Measurements from ENCODE around the gene SPPL3. TPM values are rescaled to one million over a fixed set of nuclear protein-coding genes. Genes with fewer than 3 reads are reported as not detected.

SPPL3 gene
- total and polyA plus RNA-seq, 10 donors = 9.0 to 76.9 (median 44.0) TPM

DNA sequence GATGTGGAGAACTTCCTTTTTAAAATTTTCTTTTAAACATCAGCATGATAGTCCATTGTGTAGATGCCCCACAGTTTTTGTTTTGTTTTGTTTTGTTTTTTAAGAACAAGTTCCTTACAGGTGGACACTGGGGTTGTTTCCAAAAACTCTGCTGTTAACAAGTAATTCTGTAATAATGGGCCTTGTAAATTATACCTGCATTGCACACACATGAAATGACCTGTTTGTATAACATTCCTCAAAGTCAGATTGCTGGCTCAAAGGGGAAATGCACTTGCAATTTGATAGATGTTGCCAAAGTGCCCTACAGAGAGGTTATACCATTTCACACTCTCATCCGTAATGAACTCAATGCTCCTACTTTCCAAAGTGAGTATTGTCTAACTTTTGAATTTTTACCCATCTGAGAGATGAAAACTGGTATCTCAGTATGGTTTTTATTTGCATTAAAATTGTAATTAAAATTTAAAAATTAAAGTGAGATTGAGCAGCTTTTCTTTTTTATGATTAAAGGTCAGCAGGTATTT lies 89.2 kb downstream of the SPPL3 start:
- no peak overlapping the region for H3K4me3 ChIP-seq
- no peaks in the 10 kb centered on the region for H3K9me3 ChIP-seq
- DNase-seq = no peak
- H3K27me3 ChIP-seq (replicated peaks in 1 of 7) = no peaks in the 10 kb centered on the region
- peaks cover 4 to 46% (median 21%) of the 10 kb centered on the region in 6 donors for H3K4me1 ChIP-seq
- intact Hi-C loops (cut with DNase I; ENCODE audit: low total_unique reads) = no loop called here
- peak overlapping the region in 2 of 8 donors; percentile 17 to 43 for H3K27ac ChIP-seq
- WGBS, 5 donors = 31 to 61% (median 41%) methylated on average over 1 of the region's 1 CpG
- peaks cover 0 to 9% (median 3%) of the 10 kb centered on the region in 6 donors for H3K36me3 ChIP-seq
- TF ChIP-seq, protein P1, sequence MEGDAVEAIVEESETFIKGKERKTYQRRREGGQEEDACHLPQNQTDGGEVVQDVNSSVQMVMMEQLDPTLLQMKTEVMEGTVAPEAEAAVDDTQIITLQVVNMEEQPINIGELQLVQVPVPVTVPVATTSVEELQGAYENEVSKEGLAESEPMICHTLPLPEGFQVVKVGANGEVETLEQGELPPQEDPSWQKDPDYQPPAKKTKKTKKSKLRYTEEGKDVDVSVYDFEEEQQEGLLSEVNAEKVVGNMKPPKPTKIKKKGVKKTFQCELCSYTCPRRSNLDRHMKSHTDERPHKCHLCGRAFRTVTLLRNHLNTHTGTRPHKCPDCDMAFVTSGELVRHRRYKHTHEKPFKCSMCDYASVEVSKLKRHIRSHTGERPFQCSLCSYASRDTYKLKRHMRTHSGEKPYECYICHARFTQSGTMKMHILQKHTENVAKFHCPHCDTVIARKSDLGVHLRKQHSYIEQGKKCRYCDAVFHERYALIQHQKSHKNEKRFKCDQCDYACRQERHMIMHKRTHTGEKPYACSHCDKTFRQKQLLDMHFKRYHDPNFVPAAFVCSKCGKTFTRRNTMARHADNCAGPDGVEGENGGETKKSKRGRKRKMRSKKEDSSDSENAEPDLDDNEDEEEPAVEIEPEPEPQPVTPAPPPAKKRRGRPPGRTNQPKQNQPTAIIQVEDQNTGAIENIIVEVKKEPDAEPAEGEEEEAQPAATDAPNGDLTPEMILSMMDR (IDR thresholded peaks at IDR 0.05 in 8 of 11, conservative IDR thresholded peaks at IDR 0.05 in 3 of 11) = no peak
- TF ChIP-seq POLR2AphosphoS5 (IDR thresholded peaks at IDR 0.05) (no peak), POLR2A (IDR thresholded peaks at IDR 0.05) (no peak)

DNA sequence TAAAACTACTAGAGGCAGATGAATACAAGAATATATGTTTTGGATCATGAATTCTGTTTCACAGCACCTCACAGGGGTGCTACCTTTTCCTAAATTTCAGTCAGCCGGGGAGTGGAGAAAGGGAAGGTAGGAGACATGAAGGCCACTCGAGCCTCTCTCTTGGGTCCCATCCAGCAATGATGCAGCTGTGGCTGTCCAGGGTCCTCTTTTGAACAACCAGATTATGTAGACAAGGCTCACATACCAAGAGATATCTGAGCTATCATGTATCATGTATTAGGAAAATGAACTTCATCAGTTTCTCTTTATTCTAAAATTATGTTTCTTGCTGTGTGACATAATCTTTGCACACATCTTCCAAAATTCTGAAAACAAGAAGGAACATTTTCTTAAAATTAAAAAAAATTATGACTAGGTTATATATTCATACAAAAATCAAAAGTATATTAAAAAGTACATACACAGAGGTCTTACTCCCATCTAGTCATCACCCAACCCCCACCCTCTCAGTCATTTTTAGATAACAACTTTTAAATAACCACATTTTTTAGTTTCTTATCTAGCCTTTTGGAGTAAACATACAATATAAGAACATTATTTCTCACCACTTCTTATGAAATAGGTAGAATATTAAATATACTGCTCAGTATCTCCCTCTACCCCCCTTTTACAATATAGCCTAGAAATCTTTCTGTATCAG lies 89.8 kb downstream of the SPPL3 start:
- Histone ChIP-seq H3K36me3 (peaks cover 0 to 15% (median 3%) of the 10 kb centered on the region in 6 donors), H3K9me3 (no peaks in the 10 kb centered on the region), H3K4me3 (no peak overlapping the region), H3K27ac (peak overlapping the region in 2 of 8 donors; percentile 17 to 43), H3K27me3 (replicated peaks in 1 of 7) (no peaks in the 10 kb centered on the region), H3K4me1 (peaks cover 4 to 46% (median 21%) of the 10 kb centered on the region in 6 donors)
- 66 to 92% (median 89%) methylated on average over 2 of the region's 2 CpGs for WGBS, 5 donors
- intact Hi-C loops (cut with DNase I; ENCODE audit: low total_unique reads) = no loop called here
- DNase-seq = no peak
- TF ChIP-seq, protein P1 (IDR thresholded peaks at IDR 0.05 in 8 of 11, conservative IDR thresholded peaks at IDR 0.05 in 3 of 11) = no peak
- TF ChIP-seq POLR2AphosphoS5 (IDR thresholded peaks at IDR 0.05) (no peak), POLR2A (IDR thresholded peaks at IDR 0.05) (no peak)

DNA sequence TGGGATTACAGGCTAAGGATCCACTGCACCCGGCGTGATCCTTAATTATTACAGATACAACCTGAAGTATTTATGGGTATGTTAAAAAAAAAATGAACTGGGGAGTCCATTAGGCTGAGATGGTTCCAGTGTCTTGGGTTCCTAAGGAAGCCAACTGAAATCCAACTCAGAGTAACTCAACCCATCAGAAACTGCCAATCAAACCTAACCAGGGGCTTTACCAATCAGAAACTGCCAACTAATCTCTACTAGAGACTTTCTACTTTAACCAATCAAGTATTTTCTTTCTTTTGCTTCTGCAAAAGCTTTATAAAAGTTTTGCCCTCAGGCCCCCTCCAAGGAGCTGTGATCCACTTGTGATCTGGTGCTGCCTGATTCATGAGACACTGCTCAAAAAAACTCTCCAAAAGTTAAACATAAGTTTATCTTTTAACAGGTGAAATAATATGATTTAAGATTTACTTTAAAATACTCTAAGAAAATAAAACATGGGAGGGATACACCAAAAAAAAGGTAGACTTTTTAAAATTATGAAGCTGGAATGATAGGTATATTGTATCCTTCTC lies 90.5 kb downstream of the SPPL3 start:
- Histone ChIP-seq H3K9me3 (no peaks in the 10 kb centered on the region), H3K27ac (no peak overlapping the region), H3K4me3 (no peak overlapping the region), H3K4me1 (peaks cover 4 to 46% (median 21%) of the 10 kb centered on the region in 6 donors), H3K36me3 (peaks cover 0 to 21% (median 6%) of the 10 kb centered on the region in 6 donors), H3K27me3 (replicated peaks in 1 of 7) (no peaks in the 10 kb centered on the region)
- WGBS, 5 donors = 97 to 100% (median 99%) methylated on average over 2 of the region's 2 CpGs
- DNase-seq = no peak
- TF ChIP-seq POLR2A (IDR thresholded peaks at IDR 0.05) (no peak), POLR2AphosphoS5 (IDR thresholded peaks at IDR 0.05) (no peak)
- TF ChIP-seq, protein P1 (IDR thresholded peaks at IDR 0.05 in 8 of 11, conservative IDR thresholded peaks at IDR 0.05 in 3 of 11) = no peak
- intact Hi-C loops (cut with DNase I; ENCODE audit: low total_unique reads) = no loop called here

DNA sequence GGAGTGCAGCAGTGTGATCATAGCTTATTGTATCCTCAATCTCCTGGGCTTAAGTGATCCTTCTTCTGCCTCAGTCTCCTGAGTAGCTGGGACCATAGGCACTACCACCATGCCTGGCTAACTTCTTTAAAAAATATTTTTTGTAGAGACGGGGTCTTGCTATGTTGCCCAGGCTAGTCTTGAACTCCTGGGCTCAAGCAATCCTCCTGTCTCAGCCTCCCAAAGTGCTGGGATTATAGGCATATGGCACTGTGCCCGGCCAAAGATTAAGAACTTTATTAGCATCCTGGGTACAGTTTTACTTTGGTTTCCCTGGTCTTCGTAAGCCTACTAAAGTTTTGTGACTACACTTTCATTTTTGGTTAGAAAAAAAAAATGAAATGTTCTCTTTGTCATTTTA lies 94.1 kb downstream of the SPPL3 start:
- intact Hi-C loops (cut with DNase I; ENCODE audit: low total_unique reads) = no loop called here
- no peaks in the 10 kb centered on the region for H3K9me3 ChIP-seq
- 95 to 98% (median 97%) methylated on average over 3 of the region's 3 CpGs for WGBS, 5 donors
- peaks cover under 1 to 23% (median 10%) of the 10 kb centered on the region in 6 donors for H3K4me1 ChIP-seq
- no peaks in the 10 kb centered on the region for H3K27me3 ChIP-seq (replicated peaks in 1 of 7)
- TF ChIP-seq POLR2AphosphoS5 (IDR thresholded peaks at IDR 0.05) = no peak
- TF ChIP-seq, protein P1 (IDR thresholded peaks at IDR 0.05 in 8 of 11, conservative IDR thresholded peaks at IDR 0.05 in 3 of 11) = no peak
- no peak for TF ChIP-seq POLR2A (IDR thresholded peaks at IDR 0.05)
- no peak for DNase-seq
- H3K27ac ChIP-seq = no peak overlapping the region
- H3K36me3 ChIP-seq = peaks cover 0 to 39% (median 6%) of the 10 kb centered on the region in 6 donors
- H3K4me3 ChIP-seq = no peak overlapping the region
